Activated naive CD8-positive, alpha-beta T cell treated with anti-CD3 and anti-CD28 coated beads, Interleukin-2, amount 50 U/mL, for 16 hours (primary cell): ENCODE measurements around the gene CFAP298.
"Not testable (repeated sequence)": the region's sequence is repeated elsewhere in the genome, so short reads cannot be mapped to it uniquely, and the experiment has no call there.

Experiments used
- DNase-seq: peaks from one replicate; pipeline ENCODE4 v3.0.0-alpha.2; 2020; ENCODE audit warnings: low read depth, low spot score

The CFAP298 gene

DNA sequence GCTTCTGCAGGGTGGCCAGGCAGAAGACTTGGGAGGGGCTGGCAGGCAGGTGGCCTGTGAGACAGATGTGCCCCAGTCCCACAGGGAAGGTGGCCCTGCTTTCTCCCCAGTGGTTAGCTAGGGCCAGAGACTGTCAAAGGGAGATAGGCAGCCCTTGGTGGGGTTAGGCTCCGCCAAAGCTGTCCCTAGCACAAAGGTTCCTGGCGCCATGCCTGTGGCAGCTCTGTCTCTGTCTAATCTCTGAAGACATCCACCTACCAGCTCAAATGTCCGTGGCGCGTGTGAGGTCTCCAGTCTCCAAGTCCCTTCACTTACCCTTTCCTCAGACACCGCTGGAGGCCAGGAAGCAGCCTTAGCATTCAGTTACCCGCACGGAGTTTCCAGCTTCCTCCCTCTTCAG is 44.6 kb downstream of the CFAP298 start:
- DNase-seq = no peak

DNA sequence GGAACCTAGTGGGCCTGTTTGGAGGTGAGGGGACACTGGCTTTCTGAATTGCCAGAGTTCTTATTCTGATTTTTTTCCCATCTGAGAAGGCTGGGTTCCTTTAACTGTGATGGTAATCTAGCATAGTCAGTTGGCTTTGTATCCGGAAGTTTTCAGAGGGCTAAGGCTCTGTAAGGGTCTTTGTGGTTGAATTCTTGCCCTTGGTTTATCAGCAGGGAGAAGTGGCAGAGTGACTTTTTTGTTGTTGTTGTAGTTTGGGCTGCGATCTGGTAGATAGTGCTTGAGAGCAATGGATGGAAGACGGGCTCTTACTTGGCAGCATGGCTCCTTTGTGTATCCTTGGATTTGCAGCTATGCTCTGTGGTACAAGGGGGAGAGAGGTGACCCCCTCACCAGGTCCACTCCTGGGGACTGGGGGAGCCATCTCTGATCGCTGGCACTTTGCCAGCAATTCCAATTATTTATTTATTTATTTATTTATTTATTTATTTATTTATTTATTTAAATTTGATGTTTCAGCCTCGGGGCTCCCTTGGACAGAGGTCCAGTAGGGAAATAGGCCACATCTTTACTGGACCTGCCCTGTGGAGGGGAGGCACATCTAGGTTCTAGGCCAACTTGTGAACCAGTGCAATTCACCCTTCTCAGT is 45.3 kb downstream of the CFAP298 start:
- DNase-seq = no peak

DNA sequence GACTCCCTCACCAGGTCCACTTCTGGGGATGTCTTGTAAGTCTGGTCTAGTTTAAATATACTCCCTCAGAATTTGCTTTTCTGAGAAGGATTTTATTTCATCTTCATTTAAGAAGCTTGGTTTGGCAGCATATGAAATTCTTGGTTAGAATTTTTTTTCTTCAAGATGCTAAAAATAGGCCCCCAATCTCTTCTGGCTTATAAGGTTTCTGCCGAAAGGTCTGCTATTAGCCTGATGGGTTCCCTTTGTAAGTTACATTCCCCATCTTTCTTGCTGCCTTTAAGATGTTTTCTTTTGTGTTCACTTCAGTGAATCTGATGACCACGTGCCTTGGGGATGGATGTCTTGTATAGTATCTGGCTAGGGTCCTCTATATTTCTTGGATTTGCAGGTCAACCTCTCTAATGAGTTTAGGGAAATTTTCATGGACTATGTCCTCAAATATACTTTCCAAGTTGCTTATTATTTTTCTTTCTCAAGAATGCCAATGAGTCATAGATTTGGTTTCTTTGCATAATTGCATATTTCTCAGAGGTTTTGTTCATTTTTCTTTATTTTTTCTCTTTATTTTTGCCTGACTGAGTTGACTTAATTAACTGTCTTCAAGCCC is 46.2 kb downstream of the CFAP298 start:
- no peak for DNase-seq

DNA sequence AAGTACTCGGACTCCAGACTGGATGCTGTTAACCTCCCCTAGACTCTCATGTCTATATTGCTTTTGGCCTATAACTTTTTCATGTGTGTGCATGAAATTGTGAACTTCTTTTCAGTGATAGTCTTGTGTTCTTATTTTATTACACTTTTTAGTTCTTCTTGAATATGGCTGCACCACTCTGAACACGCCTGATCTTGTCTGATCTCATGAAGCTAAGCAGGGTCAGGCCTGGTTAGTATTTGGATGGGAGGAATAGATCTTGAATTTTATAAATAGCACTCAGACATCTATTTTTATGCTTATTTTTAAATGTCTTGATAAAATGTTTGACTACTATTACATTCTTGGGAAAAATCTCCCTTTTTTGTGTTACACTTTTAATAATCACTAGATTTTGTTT is 49.3 kb downstream of the CFAP298 start:
- DNase-seq = no peak

DNA sequence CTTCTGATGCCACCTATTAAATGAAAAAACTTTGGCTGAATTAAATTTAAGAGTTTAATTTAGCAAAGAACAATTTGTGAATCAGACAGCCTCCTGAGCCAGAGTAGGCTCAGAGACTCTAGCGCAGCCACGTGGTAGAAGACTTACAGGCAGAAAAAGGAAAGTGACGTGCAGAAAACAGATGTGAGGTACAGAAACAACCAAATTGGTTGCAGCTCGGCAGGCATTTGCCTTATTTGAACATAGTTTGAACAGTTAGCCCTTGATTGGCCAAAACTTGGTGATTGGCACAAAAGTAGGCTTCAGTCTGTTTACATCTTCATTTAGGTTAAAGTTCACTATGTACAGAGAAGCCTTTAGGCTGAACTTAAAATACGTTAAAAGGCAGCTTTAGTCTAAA is 49.8 kb downstream of the CFAP298 start:
- DNase-seq = no peak

DNA sequence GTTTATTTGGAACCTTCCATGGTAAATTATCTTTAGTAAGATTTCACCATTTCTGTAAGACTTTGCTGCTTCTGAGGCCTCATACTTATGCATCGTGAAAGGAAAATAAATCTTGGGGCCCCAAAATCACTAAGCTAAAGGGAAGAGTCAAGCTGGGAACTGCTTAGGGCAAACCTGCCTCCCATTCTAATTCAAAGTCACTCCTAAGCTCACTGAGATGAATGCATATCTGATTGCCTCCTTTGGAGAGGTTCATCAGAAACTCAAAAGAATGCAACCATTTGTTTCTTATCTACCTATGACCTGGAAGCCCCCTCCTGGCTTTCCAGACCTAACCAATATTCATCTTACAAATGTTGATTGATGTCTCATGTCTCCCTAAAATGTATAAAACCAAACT is 50.7 kb downstream of the CFAP298 start:
- DNase-seq = not testable (repeated sequence)

DNA sequence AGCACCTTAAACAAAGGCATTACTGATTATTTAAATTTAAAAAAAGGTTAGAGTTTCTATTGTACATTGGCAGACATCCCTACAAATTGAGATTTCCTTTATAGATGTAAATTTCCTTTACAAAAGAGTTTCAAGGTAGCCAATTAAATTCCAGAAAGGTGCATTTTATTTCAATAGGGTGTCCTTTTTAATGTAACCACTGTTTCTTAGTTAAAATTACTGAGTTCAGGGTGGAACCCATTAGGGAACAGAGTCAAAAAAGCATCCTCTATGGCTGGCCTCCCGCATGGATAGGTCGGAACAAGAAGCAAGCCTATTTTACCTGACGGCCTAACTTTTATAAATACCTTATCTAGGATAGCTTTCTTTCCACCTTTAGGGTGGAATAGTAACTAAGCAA is 51.3 kb downstream of the CFAP298 start:
- no peak for DNase-seq

DNA sequence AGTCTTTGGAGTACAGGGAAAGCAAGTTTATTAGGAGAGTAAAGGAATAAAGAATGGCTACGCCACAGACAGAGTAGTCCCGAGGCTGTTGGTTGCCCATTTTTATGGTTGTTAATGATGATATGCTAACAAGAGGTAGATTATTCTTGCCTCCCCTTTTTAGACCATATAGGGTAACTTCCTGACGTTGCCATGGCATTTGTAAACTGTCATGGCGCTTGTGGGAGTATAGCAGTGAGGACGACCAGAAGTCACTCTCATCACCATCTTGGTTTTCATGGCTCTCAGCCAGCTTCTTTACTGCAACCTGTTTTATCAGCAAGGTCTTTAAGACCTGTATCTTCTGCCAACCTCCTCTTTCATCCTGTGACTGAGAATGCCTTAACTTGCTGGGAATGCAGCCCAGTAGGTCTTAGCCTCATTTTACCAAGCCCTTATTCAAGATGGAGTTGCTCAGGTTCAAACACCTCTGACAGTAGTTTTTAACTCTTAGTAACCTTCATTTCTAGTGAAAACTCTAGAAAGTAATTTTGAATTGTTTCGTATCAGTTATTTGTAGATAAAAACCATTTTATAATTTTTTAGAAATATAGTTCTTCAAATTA is 53.1 kb downstream of the CFAP298 start:
- no peak for DNase-seq

DNA sequence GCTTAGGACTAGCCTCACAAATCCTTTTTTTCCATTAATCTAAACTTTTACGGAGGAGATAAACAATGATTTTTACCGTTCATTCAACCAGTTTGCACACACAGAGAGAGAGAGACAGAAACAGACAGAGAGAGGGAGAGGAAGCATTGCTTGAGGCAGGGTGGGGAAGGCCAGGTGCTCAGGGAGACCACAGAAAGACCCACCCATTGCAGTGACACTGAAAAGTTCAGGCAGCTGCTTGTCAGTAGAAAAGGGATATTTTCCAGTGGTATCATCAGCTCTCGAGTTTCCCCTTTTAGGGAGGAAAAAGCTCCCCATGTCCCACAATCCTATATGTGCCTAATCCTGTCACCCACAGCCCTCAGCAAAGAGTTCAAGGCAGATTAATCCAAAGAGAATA is 54.1 kb downstream of the CFAP298 start:
- no peak for DNase-seq

DNA sequence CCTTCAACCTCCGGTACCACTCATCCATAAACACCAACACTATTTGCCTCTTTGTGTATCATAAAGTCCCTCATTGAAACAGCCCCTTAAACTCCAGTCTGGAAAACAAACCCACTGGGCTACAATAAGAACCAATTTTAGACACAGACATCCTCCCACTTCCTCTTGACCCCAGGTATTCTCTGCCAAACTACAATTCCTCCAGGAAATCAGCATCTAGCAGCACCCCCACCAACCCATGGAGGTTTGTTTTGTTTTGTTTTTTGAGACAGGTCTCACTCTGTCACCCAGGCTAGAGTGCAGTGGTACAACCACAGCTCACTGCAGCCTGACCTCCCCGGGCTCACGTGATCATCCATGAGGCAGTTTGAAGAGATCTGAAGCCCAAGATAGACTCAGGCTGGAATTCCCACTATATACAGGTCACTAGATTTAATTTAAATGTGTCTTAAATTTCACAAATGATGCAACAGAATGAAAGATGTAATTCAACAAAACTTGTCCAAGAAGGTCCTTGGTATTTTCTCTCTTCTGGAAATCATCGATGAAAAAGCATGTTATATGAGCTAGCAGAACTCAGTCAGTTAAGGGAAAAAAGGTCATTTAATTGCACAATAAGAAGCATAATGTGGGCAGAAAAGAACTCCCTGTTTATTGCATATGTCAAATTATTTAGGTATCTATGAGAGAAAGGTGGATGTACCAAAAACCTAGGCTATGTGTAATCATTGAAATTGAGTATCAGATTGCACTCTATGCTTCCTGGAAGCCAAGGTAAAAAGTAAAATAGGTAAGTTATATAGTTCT is 57.1 kb downstream of the CFAP298 start:
- DNase-seq = no peak

DNA sequence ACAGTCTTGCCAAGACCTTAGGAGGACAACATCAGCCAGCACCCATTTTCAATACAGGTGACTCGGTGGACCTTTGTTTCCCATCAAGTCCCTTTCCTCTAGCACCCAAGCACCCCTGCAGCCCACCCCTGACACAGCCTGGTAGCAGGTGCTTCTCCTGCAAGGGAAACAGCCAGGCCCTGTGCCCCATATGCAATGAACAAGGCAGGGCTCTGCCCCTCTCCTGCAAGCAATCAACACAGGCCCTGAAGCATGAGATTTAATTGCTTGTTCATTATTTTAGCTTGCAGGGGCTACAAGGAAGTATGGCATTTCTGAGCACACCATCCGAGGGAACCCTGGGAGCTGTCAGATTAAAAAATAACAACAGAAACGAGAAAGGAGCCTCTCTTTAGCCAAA is 62.3 kb downstream of the CFAP298 start:
- DNase-seq = no peak

DNA sequence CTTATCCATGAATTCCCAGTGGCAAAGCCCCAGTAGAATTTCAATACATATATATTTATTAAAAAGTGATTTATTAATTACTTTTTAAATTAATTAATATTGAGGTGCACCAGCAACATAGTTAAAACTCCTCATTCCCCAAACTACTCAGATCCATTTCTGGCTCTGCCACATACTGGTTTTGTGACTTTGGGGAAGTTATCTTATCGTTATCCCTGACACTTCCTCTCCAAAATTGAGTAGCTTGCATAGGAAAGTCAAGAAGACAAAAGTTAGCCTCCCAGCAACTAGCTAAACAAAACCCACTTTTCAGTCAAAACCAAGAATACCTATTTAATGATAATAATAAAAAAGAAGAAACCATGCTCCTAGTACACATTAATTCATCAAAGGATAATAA is 62.7 kb downstream of the CFAP298 start:
- DNase-seq = no peak
